Gastroesophageal sphincter (tissue), 3 donors: Measurements from ENCODE around the gene AUTS2.

Source experiments
- CTCF ChIP-seq, 4 experiments: fragments of 200-600 bp in 2 of 4; fragments of 450-650 bp in 2 of 4; sonication (generic) in 1 of 4; IDR thresholded peaks; one replicate each; pipeline ENCODE4 v1.5.1; 2017 to 2019; ENCODE audit warnings: antibody characterized with exemption in 4 of 4, mild to moderate bottlenecking in 2 of 4, moderate library complexity in 2 of 4
- EP300 ChIP-seq: sonication (generic); formaldehyde crosslinking; IDR thresholded peaks from one replicate; pipeline ENCODE4 v1.6.1; 2017; ENCODE audit warnings: antibody characterized with exemption, mild to moderate bottlenecking
- POLR2A ChIP-seq, 2 donors: fragments of 450-650 bp; IDR thresholded peaks; one replicate each; pipeline ENCODE4 v1.6.1; 2017; ENCODE audit warnings: antibody characterized with exemption in 2 of 2, mild to moderate bottlenecking in 2 of 2, moderate library complexity in 1 of 2

- TF ChIP-seq CTCF (IDR thresholded peaks at IDR 0.05) (no peak), POLR2A (IDR thresholded peaks at IDR 0.05) (no peak), EP300 (no peak)
Measured at GRCh38 chr7:70372768-70373515, 774.7 kb downstream of the AUTS2 start.
